Measurements from ENCODE around the gene SERPINA3.
"Not testable (repeated sequence)": the region's sequence is repeated elsewhere in the genome, so short reads cannot be mapped to it uniquely, and the experiment has no call there.

The SERPINA3 gene

DNA sequence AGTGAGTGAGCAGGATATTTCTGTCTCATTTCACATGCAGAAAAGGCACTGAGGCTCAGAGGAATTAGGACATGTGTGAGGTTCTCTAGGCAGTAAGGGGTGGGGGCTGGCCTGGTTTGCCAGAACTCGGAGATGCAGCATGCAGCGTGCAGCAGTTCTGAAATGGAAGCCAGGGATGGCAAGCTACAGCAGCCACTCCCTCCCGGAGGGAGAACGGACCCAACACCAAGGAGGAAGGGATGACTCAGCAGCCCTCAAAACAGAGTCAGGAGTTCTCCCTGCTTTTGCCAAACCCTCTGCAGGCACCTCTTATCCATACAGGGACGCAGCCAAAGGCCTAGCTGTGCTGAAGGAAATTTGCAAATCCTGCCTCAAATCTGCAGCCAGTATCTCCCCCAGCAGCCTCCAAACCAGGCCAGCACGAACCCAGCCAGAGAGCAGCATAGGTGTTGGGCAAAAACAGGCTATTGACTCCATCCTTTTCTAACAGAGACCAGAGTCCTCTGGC lies 10.3 kb upstream of the SERPINA3 start:
- WGBS (ENCODE audit: insufficient coverage): 23% methylated on average over 5 of the region's 6 CpGs
- Histone ChIP-seq H3K27ac (ENCODE audit: insufficient read depth in 1 of 2, low read depth in 1 of 2, low read length in 2 of 2, poor library complexity in 1 of 2, severe bottlenecking in 2 of 2) (no peak overlapping the region), H3K27me3 (replicated peaks in 2 of 5; ENCODE audit: control insufficient read depth in 4 of 5, insufficient read depth in 5 of 5, low read length in 4 of 5) (peaks cover 0 to 12% (median 0%) of the 10 kb centered on the region in 5 experiments), H3K4me1 (ENCODE audit: control extremely low read depth in 1 of 4, control insufficient read depth in 4 of 4, insufficient read depth in 4 of 4, low read length in 3 of 4) (no peaks in the 10 kb centered on the region), H3K9me3 (ENCODE audit: control extremely low read depth in 1 of 5, control insufficient read depth in 4 of 5, insufficient read depth in 2 of 5, low read depth in 1 of 5, low read length in 4 of 5) (no peaks in the 10 kb centered on the region), H3K36me3 (ENCODE audit: control insufficient read depth in 4 of 4, insufficient read depth in 4 of 4, low read length in 3 of 4) (no peaks in the 10 kb centered on the region), H3K4me3 (ENCODE audit: control insufficient read depth in 1 of 7, extremely low read depth in 1 of 7, insufficient read depth in 4 of 7, low read depth in 2 of 7, low read length in 6 of 7) (no peak overlapping the region)
- POLR2A ChIA-PET: no interaction called here
- DNase-seq: no peak
- CTCF ChIA-PET: no interaction called here

DNA sequence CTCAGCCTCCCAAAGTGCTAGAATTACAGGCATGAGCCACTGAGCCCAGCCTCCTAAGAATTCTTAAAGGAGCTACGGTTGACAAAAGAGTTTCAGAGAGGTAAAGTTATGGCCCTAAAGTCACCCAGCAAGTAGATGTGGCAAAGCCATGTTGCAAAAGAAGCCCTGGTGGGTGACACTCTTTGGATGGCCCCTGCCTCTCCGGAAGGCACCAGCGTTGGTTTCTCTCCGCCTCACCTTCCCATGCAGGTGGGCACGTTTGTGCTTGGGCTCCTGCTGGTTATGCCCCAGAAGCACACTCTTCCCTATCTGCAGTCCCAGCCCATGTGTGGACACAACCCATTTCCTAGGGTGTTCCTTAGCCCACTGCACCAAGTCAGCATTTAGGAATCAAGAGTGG lies 9.5 kb upstream of the SERPINA3 start:
- Histone ChIP-seq H3K27me3 (replicated peaks in 2 of 5; ENCODE audit: control insufficient read depth in 4 of 5, insufficient read depth in 5 of 5, low read length in 4 of 5) (peaks cover 0 to 11% (median 0%) of the 10 kb centered on the region in 5 experiments), H3K4me1 (ENCODE audit: control extremely low read depth in 1 of 4, control insufficient read depth in 4 of 4, insufficient read depth in 4 of 4, low read length in 3 of 4) (no peaks in the 10 kb centered on the region), H3K27ac (ENCODE audit: insufficient read depth in 1 of 2, low read depth in 1 of 2, low read length in 2 of 2, poor library complexity in 1 of 2, severe bottlenecking in 2 of 2) (no peak overlapping the region), H3K4me3 (ENCODE audit: control insufficient read depth in 1 of 7, extremely low read depth in 1 of 7, insufficient read depth in 4 of 7, low read depth in 2 of 7, low read length in 6 of 7) (no peak overlapping the region), H3K9me3 (ENCODE audit: control extremely low read depth in 1 of 5, control insufficient read depth in 4 of 5, insufficient read depth in 2 of 5, low read depth in 1 of 5, low read length in 4 of 5) (no peaks in the 10 kb centered on the region), H3K36me3 (ENCODE audit: control insufficient read depth in 4 of 4, insufficient read depth in 4 of 4, low read length in 3 of 4) (no peaks in the 10 kb centered on the region)
- POLR2A ChIA-PET: no interaction called here
- CTCF ChIA-PET: no interaction called here
- 77% methylated on average over 5 of the region's 5 CpGs for WGBS (ENCODE audit: insufficient coverage)
- no peak for DNase-seq

DNA sequence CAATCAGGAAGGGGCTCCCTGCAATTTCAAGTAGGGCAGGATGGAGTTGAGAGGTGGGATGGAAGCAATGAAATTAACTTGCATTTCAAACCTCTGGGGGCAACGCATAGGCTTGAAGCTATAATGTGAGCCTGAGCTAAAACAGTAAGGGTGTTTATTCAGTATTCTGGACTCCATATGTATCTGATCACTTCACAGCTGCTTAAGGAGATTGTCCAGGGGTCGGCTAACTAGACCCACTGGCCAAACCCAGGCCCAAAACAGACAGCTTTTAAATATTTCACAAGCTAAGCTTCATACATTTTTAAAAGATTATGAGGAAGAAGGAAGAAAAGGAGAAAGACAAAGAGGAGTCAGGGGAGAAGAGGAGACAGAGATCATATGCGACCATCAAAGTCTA lies 6.8 kb upstream of the SERPINA3 start:
- no peak overlapping the region for H3K27ac ChIP-seq (ENCODE audit: insufficient read depth in 1 of 2, low read depth in 1 of 2, low read length in 2 of 2, poor library complexity in 1 of 2, severe bottlenecking in 2 of 2)
- CTCF ChIA-PET: no interaction called here
- no peaks in the 10 kb centered on the region for H3K4me1 ChIP-seq (ENCODE audit: control extremely low read depth in 1 of 4, control insufficient read depth in 4 of 4, insufficient read depth in 4 of 4, low read length in 3 of 4)
- WGBS (ENCODE audit: insufficient coverage): 91% methylated on average over 1 of the region's 3 CpGs
- no peaks in the 10 kb centered on the region for H3K9me3 ChIP-seq (ENCODE audit: control extremely low read depth in 1 of 5, control insufficient read depth in 4 of 5, insufficient read depth in 2 of 5, low read depth in 1 of 5, low read length in 4 of 5)
- POLR2A ChIA-PET: no interaction called here
- no peak overlapping the region for H3K4me3 ChIP-seq (ENCODE audit: control insufficient read depth in 1 of 7, extremely low read depth in 1 of 7, insufficient read depth in 4 of 7, low read depth in 2 of 7, low read length in 6 of 7)
- DNase-seq: no peak
- no peaks in the 10 kb centered on the region for H3K36me3 ChIP-seq (ENCODE audit: control insufficient read depth in 4 of 4, insufficient read depth in 4 of 4, low read length in 3 of 4)
- H3K27me3 ChIP-seq (replicated peaks in 2 of 5; ENCODE audit: control insufficient read depth in 4 of 5, insufficient read depth in 5 of 5, low read length in 4 of 5): peaks cover 0 to 7% (median 0%) of the 10 kb centered on the region in 5 experiments

DNA sequence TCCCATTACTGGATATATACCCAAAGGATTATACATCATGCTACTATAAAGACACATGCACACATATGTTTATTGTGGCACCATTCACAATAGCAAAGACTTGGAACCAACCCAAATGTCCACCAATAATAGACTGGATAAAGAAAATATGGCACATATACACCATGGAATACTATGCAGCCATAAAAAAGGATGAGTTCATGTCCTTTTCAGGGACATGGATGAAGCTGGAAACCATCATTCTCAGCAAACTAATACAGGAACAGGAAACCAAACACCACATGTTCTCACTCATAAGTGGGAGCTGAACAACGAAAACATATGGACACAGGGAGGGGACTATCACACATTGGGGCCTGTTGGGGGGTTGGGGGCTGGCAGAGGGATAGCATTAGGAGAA lies 3.2 kb upstream of the SERPINA3 start:
- no CpG with 5 or more reads among the region's 1 CpG for WGBS (ENCODE audit: insufficient coverage)
- POLR2A ChIA-PET; H3K4me1 ChIP-seq (ENCODE audit: control extremely low read depth in 1 of 4, control insufficient read depth in 4 of 4, insufficient read depth in 4 of 4, low read length in 3 of 4); H3K36me3 ChIP-seq (ENCODE audit: control insufficient read depth in 4 of 4, insufficient read depth in 4 of 4, low read length in 3 of 4); CTCF ChIA-PET; H3K4me3 ChIP-seq (ENCODE audit: control insufficient read depth in 1 of 7, extremely low read depth in 1 of 7, insufficient read depth in 4 of 7, low read depth in 2 of 7, low read length in 6 of 7); DNase-seq; H3K9me3 ChIP-seq (ENCODE audit: control extremely low read depth in 1 of 5, control insufficient read depth in 4 of 5, insufficient read depth in 2 of 5, low read depth in 1 of 5, low read length in 4 of 5); H3K27ac ChIP-seq (ENCODE audit: insufficient read depth in 1 of 2, low read depth in 1 of 2, low read length in 2 of 2, poor library complexity in 1 of 2, severe bottlenecking in 2 of 2): not testable (repeated sequence)
- peaks cover 0 to 11% (median 0%) of the 10 kb centered on the region in 5 experiments for H3K27me3 ChIP-seq (replicated peaks in 2 of 5; ENCODE audit: control insufficient read depth in 4 of 5, insufficient read depth in 5 of 5, low read length in 4 of 5)

DNA sequence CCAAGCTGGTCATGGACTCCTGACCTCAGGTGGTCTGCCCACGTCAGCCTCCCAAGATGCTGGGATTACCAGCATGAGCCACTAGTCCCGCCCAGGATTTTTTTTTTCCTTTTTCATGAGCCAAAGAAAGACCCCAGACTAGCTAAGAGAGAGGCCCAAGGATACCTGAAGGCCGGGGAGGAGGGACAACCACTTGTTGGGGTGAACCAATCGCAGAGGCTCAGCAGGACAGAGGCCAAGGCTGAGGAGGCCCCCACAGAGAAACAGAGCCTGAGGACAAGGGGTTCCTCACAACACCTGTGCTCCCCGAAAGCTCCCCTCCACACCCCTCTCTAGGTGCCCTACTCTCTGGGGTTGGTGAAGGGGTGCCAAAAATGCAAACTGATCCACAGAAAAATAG lies 1.0 kb upstream of the SERPINA3 start:
- Histone ChIP-seq H3K27ac (ENCODE audit: insufficient read depth in 1 of 2, low read depth in 1 of 2, low read length in 2 of 2, poor library complexity in 1 of 2, severe bottlenecking in 2 of 2) (no peak overlapping the region), H3K36me3 (ENCODE audit: control insufficient read depth in 4 of 4, insufficient read depth in 4 of 4, low read length in 3 of 4) (no peaks in the 10 kb centered on the region), H3K9me3 (ENCODE audit: control extremely low read depth in 1 of 5, control insufficient read depth in 4 of 5, insufficient read depth in 2 of 5, low read depth in 1 of 5, low read length in 4 of 5) (peaks cover 0 to 6% (median 0%) of the 10 kb centered on the region in 5 experiments), H3K4me3 (ENCODE audit: control insufficient read depth in 1 of 7, extremely low read depth in 1 of 7, insufficient read depth in 4 of 7, low read depth in 2 of 7, low read length in 6 of 7) (no peak overlapping the region), H3K27me3 (replicated peaks in 2 of 5; ENCODE audit: control insufficient read depth in 4 of 5, insufficient read depth in 5 of 5, low read length in 4 of 5) (peaks cover 0 to 8% (median 0%) of the 10 kb centered on the region in 5 experiments), H3K4me1 (ENCODE audit: control extremely low read depth in 1 of 4, control insufficient read depth in 4 of 4, insufficient read depth in 4 of 4, low read length in 3 of 4) (no peaks in the 10 kb centered on the region)
- 87% methylated on average over 3 of the region's 5 CpGs for WGBS (ENCODE audit: insufficient coverage)
- no peak for DNase-seq
- ChIA-PET CTCF (interaction anchor here (0.5 kb wide), 1 partner anchor 26 kb away, joined by 3 read pairs; no protein-coding TSS in a partner anchor), POLR2A (no interaction called here)

DNA sequence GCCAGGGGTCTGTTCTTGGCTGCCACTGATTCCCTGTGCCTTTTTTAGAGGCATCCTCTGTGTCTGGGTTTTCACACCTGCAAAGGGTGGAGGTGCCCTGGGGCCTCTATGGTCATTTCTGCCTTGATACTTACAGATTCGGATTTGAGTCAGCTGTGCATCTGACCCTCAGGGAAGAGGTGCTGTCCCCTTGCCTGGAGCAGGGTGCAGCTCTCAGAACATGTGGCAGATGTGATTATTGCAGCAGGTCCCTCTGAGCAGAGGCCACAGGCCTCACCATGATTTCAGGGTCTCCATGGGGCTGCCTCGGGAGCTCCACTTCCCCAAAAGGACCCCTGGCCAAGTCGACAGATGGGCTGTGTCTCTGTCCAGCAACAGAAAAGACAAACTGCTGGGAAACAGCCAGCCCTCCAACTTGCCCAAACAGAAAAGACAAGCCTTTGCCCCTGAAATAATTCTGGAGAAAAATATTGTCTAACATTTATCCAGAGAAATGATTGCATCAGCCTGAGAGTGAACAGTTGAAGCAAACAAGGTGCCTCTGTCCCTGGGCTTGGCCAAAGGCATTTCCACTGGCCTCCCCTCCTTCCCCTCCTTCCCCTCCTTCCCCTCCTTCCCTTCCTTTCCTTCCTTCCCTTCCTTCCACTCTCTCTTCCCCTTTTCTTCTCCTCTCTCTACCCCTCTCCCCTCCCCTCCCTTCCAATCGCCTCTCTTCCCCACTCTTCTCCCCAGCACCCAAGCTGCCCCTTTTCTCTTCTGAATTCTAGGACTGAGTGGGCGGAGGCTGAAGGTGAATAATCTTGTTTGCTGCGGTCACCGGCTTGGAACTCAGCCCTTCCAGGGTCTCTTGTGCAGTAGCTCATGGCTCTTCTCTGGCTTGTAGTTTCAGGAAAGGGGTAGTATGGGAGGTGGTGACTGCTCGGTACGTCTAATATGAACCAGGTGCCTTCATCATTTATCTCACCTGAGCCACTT lies 676 bp downstream of the SERPINA3 start:
- Histone ChIP-seq H3K36me3 (ENCODE audit: control insufficient read depth in 4 of 4, insufficient read depth in 4 of 4, low read length in 3 of 4) (no peaks in the 10 kb centered on the region), H3K4me1 (ENCODE audit: control extremely low read depth in 1 of 4, control insufficient read depth in 4 of 4, insufficient read depth in 4 of 4, low read length in 3 of 4) (no peaks in the 10 kb centered on the region), H3K27me3 (replicated peaks in 2 of 5; ENCODE audit: control insufficient read depth in 4 of 5, insufficient read depth in 5 of 5, low read length in 4 of 5) (peaks cover 0 to 6% (median 0%) of the 10 kb centered on the region in 5 experiments), H3K4me3 (ENCODE audit: control insufficient read depth in 1 of 7, extremely low read depth in 1 of 7, insufficient read depth in 4 of 7, low read depth in 2 of 7, low read length in 6 of 7) (no peak overlapping the region), H3K9me3 (ENCODE audit: control extremely low read depth in 1 of 5, control insufficient read depth in 4 of 5, insufficient read depth in 2 of 5, low read depth in 1 of 5, low read length in 4 of 5) (peaks cover under 1 to 19% (median 7%) of the 10 kb centered on the region in 5 experiments), H3K27ac (ENCODE audit: insufficient read depth in 1 of 2, low read depth in 1 of 2, low read length in 2 of 2, poor library complexity in 1 of 2, severe bottlenecking in 2 of 2) (no peak overlapping the region)
- DNase-seq: no peak
- POLR2A ChIA-PET: no interaction called here
- WGBS (ENCODE audit: insufficient coverage): 35% methylated on average over 4 of the region's 9 CpGs
- CTCF ChIA-PET: interaction anchor here (0.6 kb wide), 1 partner anchor 78 kb away, joined by 3 read pairs; no protein-coding TSS in a partner anchor

Measured in common myeloid progenitor, CD34-positive (primary cell).